GM21381 (cell line): ENCODE data around the gene ELMO1.

Source experiments
- ATAC-seq: cut with Tn5 transposase; IDR thresholded peaks from one replicate; pipeline ENCODE4 v1.9.1; 2021; ENCODE audit warnings: mild to moderate bottlenecking, moderate library complexity; ENCODE audit not compliant: unreplicated experiment

ELMO1 gene

DNA sequence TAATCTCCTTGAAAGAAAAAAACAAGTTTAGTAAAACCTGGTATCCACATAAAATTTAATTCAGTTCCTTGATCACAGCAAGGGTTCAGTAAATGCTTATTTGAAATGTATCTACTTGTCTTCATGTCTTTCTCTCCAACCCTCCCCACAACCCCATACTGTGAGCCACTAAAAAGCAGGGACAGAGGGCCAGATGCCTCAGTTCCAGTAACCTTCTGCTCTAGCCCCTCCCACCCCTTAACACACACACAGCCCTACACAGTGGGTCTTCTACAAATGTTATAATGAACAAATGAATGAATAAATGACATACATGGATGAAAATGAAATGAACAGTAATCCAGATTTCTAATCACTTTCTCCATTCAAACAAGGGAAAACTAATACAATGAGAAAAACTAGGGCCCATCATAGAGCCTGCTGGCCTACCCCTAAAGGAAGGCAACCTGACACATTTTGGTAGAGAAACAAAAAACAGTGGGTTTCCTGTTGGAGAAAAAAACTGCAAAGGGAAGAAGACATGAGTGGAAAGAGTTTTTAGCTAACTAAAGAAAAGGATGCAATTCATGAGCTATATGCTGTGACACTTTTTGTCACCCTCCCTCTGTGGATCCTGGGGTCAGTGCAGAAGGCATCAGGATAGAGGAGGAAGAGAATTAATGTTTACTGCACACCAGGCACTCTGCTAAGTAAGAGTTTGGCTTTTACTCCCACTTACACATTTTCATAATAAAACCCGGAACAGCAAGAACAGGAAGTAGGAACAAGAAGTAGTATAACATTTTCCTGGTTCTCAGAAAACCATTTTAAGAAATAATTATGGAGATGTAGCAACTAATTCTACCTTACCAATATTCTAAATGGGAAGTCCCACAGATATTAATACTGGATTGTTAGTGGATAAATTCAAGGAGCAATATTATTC is 38.1 kb downstream of the ELMO1 start:
- ATAC-seq = no peak

GRCh38 chr7:37409461-37409860 is 39.2 kb downstream of the ELMO1 start:
- ATAC-seq = no peak

GRCh38 chr7:37408291-37409228 is 40.1 kb downstream of the ELMO1 start:
- no peak for ATAC-seq

DNA sequence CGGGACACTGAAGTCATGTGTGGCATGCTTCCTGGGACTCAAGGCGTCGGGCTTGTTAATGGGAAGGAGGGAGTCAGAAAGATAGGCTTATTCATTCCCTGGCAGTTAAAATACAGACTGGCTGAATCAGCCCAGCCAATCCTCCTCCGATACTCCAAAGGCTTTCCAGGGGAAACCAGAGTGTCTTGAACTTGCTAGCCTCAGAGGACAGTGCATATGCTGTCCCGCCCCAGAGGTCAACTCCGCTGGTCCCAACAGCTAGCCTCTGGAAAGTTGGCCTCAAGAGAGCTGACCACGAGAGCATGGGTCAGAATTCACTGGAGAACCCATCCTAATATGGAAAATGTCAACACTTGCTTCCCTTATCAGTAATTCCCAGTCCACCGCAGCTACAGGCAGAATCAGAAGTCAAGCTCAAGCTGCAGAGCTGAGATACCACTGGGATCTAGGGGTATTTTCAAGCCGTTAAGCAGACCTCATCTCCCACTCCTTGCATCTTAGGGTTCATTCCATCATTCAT is 43.0 kb downstream of the ELMO1 start:
- no peak for ATAC-seq

- no peak for ATAC-seq
Observed at GRCh38 chr7:37405128-37405527, 43.5 kb downstream of the ELMO1 start.

GRCh38 chr7:37399876-37400421 is 48.7 kb downstream of the ELMO1 start:
- ATAC-seq = no peak

DNA sequence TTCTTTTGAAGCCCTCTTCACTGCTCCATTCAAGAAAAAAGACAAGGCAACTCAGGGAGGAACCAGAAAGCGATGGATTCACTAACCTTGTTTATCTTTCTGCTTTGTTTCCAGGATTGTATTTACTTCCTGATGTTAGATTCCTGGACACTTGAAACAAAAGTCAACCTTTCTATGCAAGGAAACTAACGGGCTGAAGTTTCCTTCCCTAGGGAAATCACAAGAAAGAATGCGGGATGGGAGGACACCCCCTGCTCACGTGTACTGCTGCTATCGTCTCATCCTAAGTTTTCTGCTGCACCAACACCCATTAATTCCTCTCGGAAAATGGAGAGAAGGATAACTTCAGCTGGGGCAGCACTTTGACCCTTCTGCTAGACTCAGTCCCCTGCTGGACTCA is 50.3 kb downstream of the ELMO1 start:
- no peak for ATAC-seq

DNA sequence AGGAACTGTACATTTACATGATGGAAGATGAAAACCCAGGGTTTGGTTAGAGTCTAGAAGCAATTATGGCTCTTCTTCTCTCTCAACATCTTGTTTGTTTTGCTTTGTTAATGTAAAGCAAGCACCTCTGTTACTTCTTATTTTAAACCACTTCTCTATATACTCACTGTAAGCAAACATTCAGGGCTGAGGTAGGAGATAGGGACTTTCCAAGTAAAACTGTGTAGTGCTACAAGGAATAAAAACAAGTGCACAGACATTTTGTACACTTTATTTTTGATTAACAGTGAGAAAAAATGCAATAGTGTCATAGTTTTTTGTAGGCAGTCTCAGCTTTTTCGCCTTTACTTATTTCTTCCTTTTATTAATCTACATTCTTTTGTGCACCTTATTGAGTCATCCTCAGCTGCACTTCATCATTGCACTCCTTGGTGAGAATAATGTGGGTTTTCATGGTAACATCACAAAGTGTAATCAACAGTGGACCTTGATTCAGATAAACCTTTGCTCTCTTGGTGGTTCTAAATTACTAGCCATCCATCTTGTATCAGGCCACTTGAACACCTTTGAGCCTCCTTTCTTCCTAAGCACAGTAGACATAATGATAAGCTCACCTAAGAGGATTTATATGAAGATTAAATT is 52.9 kb downstream of the ELMO1 start:
- no peak for ATAC-seq

DNA sequence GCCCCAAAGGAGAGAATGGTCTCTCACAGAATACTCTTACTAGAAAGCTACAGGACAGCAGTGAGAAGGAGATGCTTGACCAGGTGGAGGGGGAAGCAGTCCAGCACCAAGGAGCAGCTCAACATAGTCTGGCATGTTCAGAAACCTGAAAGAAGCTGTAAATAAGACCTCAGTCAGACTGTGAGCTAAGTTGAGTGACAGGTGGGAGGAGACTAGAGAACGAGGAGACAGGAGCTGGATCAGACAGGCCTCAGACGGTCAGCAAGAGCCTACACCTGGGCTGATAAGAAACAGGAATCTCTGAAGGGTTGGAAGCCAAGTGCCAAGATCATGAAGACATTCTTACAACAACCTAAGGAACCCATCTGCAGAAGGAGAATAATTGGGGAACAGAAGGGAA is 54.5 kb downstream of the ELMO1 start:
- ATAC-seq = no peak

DNA sequence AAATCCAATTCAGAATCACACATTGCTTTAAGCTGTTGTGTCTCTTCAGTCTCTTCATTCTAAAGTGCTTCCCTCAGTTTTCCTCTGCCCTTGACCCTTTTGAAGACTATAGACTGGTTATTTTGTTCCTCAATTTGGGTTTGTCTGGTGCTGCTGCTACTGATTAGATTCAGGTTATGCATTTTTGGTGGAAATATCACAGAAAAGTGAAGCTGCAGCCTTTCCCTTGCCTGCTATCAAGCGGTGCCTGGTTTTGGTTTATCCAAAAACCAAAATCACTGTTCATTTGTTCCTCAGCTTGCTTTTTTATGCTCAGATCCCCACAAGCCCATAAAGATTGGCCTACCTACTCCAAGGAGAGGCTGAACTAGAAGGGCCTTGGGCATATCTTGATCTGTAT is 55.2 kb downstream of the ELMO1 start:
- ATAC-seq = no peak

GRCh38 chr7:37392673-37393017 is 56.0 kb downstream of the ELMO1 start:
- ATAC-seq = no peak

DNA sequence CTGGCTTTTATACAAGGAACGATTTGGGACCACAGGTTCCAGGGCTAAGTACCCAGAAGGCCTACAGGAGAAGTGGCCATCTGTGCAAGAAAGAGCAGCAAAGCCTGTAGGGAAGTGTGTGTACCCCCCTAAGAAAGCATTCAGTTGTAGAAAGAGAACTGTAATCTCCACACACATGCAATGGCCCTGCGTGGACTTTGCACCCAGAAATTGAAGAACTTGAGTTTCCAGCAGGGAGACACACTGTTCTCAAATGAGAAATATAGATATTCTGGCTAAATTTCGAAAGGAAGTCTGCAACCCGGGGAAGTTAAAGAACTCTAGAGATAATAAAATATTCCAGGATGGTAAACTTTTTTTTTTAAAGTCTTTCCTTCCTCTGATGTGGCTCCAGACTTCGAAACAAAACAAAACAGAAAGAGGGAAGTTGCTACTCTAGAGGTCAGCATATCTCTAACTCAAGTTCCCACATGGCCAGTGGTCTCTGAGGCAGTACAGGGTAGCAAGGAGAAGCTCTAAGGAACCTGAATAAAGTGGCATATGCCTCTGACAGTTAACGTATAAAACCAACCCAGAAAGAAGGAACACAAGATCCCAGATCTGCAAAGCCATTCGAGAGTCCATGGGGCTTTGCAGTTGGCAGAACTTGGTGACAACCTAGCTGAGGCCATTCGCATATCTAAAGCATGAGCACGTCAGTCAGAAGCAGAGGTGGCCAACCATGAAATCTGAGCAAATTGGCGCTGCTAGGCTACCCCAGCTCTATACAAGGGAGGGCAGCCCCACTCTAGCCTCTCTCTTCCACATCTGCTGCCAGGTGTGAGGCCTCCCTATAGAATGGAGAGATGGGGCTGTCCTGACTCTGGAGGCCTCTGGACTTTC is 56.6 kb downstream of the ELMO1 start:
- no peak for ATAC-seq

- ATAC-seq = no peak
Observed at GRCh38 chr7:37390114-37390513, 58.5 kb downstream of the ELMO1 start.

GRCh38 chr7:37388811-37389210 is 59.9 kb downstream of the ELMO1 start:
- no peak for ATAC-seq

- ATAC-seq = no peak
Observed at GRCh38 chr7:37385787-37386186, 62.9 kb downstream of the ELMO1 start.

GRCh38 chr7:37382546-37383088 is 66.0 kb downstream of the ELMO1 start:
- no peak for ATAC-seq

GRCh38 chr7:37380831-37381230 is 67.8 kb downstream of the ELMO1 start:
- ATAC-seq = no peak

- ATAC-seq = no peak
Observed at GRCh38 chr7:37379546-37380277, 69.0 kb downstream of the ELMO1 start.

- ATAC-seq = no peak
Observed at GRCh38 chr7:37377231-37377630, 71.4 kb downstream of the ELMO1 start.
